H4 (cell line): ENCODE data around the gene SLAMF6. TPM values are rescaled to one million over a fixed set of nuclear protein-coding genes. Genes with fewer than 3 reads are reported as not detected.
"Not testable (repeated sequence)": the region's sequence is repeated elsewhere in the genome, so short reads cannot be mapped to it uniquely, and the experiment has no call there.

Experiments used
- DNase-seq: peaks from one replicate; pipeline ENCODE4 v3.0.0-alpha.2; 2015; ENCODE audit warnings: low spot score
- total RNA-seq: library from RNA; depleted of rRNA; stranded (reverse); fragments of >200 nt; shearing (Covaris generic); gene quantifications from 2 replicates; pipeline ENCODE4 v1.2.3, GENCODE V29; 2014

The SLAMF6 gene
- total RNA-seq, 1 experiment from 2014 or later: not detected

DNA sequence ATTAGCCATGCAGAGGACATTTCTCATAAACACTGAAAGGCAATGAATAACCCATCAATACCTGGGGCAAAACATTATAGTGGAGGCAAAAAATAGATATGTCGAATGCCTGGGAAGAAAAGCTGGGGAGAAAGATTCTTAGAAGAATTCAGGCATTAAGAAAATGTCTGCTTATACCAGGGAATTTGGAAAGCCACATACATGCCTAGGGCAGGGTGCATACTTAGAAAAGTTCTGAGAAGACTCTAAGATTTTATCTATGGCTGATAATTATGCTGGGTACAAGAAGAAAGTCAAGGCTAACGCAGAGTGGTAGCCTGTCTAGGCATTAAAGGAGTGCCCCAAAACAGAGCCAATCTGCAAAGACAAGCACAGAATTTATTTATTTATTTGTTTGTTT is 18.4 kb downstream of the SLAMF6 start:
- DNase-seq: no peak

DNA sequence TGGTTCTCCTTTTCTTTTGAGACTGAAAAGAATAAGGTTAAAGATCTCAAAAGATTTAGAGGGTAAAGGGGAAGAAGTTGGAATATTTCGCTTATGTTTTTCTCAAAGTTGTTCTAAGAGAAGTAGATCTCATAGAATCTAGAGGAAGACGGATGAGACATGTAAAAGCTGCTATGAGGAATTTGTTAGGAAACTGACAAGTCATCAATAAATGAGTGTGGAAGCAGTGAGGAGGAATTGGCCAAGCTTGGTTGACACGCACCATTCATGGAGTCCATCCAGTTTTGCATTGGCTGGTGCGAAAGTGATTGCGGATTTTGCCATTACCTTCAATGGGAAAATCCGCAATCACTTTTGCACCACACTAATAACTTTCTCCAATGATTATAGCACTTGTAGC is 20.0 kb downstream of the SLAMF6 start:
- no peak for DNase-seq

DNA sequence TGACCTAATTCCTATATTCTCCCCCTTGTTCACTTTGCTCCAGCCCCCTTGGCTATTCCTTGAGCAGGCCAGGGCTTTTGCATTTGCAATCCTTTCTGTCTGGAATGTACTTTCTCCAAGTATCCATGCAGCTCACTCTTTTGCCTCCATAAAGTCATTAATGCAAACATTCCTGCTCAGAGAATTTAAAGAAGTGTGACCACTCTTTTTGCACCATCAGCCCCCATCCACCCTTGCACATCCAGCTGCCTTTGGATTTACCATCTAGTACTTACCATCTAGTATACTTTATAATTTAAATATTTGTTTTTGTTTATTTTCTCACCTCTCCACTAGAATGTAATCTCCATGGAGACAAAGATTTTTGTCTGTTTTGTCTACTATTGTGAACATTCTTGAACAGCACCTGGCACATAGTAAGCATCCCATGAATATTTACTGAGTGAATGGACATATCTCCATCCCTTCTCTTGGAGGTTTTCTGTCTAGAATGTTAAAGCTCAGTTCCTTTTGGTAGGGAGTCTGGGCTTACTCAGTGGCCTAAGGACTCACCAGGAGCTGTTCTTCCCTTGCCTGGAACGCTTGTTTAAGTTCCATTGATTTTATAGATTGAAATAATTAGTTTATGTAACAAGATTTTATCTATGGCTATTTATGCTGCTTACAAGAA is 22.6 kb downstream of the SLAMF6 start:
- no peak for DNase-seq

DNA sequence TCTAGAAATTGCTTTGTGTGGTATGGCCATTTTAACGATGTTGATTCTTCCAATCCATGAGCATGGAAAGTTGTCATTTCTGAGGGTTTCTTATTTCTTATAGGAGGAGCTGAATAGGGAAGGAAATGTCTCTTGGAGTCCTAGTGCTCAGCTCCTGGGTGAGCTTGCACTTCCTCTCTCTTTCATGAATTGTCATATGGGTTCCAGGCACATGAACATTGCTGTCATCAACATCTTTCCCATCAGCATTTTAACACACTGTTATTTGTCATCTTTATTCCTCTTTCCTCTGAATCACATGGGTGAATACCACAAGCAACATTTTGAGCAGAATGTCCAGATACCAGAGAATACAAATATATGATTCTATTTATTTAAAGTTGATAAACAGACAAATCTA is 23.4 kb downstream of the SLAMF6 start:
- no peak for DNase-seq

DNA sequence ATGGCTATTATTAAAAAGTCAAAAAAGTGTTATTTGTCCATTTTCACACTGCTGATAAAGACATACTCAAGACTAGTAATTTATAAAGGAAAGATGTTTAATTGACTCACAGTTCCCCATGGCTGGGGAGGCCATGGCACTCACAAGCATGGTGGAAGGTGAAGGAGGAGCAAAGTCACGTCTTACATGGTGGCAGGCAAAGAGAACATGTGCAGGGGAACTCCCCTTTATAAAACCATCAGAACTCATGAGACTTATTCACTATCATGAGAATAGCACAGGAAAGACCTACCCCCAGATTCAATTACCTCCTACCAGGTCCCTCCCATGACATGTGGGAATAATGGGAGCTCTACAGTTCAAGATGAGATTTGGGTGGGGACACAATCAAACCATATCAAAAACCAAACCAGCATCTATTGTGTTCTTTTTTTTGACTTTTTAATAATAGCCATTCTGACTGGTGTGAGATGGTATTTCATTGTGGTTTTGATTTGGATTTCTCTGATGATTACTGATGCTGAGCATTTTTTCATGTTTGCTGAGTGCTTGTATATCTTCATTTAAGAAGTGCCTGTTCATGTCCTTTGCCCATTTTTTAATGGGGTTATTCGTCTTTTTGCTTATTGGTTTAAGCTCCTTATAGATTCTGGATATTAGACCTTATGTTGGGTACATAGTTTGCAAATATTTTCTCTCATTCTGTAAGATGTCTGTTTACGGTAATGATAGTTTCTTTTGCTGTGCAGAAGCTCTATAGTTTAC is 24.6 kb downstream of the SLAMF6 start:
- DNase-seq: not testable (repeated sequence)

DNA sequence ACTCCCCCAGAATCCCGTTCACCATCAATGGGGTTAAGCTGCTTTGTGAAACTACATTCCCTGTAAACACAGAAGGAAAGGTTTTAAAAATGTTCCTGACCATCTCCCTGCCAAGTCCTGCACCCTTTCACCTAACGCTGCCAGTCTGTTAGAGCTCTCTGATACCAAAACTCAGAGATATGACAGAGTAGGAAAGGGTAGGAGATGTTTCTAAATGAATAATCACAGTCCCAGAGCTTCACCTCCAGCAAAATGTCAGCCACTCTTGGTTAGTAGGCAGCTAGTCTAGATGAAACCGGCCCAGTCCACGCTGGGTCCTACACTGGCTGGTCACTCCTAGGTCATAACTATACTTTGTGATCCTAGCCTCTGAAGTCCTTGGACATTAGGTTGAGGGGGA is 26.7 kb downstream of the SLAMF6 start:
- DNase-seq: no peak

DNA sequence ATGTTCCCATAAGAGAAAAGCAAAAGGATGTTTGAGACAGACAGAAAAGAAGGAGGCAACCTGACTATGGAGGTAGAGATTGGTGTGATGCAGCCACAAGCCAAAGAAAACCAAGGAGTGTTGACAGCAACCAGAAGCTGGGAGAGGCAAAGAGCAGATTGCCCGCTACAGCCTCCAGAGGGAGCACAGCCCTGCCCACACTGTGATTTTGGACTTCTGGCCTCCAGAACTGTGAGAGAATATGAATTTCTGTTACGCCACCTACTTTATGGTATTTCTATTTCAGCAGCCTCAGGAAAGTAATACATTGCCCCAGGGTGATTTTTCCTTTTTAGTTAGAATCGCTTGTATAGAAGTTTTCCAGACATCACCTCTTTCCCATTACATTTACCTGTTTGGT is 28.4 kb downstream of the SLAMF6 start:
- DNase-seq: no peak

DNA sequence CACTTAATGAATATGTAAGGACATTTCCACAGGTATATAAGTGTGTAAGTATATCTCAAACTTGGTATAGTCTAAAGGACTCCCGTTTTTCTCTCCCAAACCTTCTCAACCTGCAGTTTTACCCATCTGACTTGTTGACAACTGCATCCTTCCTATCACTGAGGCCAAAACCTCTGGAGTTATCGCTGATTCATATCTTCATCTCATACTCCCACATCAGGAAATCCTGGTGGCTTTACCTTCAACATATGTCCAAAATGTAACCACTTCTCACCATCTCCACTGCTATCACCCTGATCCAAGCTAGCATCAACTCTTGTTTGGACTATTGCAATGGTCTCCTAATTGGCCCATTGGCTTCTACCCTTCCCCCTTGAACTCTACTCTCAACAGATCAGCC is 30.4 kb downstream of the SLAMF6 start:
- DNase-seq: no peak

DNA sequence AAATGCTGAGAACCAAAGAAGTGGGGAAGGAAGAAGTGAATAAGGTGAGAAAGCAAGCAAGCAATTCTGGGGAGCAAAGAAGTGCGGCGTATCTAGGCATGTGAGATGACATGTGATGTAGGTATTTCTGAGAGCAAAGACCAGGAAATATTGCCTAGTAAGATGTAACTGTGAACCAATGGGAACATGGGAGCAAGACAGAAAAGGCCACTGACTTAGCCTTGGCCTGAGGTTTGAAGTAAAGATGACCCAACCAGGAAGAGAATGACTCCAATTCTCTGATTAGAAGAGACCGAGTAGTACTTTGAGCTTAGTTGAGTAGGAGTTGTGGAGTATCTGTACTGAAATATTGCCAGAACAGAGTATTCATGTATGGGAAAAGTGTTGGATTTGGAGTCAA is 31.1 kb downstream of the SLAMF6 start:
- DNase-seq: no peak

DNA sequence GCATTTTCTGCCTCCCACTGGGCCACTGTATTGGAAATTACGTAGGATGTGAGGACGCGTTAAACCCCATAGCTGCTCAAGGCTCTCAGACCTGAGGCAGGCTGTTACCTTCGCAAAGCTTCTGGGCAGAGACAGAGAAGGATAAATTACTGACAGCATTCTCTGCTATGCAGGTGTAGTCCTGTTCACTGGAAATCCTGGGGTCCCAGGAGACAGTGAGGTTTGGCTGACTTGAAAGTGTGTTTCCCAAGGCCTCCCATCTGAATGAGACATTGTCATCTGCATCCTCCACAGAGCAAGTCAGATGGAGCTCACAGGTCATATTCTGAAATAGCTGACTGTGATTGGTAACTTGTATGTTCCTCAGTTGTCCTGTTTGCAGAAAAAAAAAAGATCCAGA is 32.0 kb downstream of the SLAMF6 start:
- DNase-seq: no peak

DNA sequence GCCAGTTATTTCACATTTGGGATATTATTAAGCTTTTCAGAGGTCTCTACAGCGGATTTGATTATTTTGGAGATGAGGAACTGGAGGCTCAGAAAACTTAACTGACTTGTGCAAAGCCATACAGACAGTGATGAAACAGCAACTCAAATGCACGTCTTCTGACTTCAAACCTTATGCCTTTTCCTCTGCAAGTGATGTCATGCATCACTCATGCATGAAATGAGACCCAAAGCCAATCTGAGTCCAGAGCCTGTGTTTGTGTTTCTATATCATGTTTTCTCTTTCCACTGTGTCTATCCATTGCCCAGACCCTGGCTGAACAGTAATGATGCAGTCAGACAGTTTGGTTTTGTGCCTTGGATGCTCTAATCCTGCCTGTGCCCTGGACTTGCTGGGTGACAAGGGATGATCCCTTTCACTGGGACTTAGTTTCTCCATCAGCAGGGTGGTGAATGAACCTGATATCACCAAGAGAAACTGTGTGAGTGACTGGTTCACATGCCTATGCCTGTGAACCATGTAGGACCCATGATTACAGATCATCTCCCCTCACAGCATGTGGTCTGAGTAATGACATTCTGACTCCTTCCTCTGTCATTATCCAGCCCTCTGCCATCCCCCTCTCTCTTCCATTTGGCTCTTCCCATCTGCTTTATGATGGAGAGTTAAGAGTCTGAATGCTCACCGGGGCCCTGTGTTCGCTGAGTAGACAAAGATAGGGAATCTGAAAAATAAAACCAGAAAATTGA is 33.4 kb downstream of the SLAMF6 start:
- no peak for DNase-seq

DNA sequence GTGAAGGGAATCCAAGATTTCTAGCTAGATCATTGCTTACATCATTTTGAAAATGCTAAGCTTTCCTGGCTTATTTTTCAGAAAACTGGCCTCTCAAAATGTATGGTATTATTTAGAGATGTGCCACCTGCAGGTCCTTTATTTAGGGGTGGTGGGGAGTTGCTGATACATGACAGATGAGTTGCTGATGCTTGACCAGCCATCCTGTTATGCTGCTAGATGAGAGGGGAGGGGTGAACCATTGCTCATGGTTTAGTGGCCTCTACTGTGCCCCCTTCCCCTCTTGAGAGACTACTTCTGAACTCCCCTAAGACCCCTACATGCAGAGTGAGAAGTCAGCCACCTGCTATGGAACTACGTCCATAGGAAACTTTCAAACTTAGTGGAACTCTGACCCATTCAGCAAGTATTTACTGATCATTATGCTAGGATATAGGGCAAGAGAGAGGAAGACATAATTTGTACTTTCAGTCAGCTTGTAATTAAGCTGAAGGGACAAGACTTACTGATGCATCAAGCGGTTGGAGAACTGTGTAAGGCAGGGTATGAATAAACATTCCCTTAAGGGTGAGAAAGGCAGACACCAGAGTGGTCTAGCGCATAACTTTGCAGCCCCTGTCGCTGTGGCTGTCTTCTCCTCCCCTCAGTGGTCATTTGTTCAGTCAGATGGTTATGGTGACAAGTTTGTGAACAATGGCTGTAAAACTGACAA is 34.6 kb downstream of the SLAMF6 start:
- no peak for DNase-seq

DNA sequence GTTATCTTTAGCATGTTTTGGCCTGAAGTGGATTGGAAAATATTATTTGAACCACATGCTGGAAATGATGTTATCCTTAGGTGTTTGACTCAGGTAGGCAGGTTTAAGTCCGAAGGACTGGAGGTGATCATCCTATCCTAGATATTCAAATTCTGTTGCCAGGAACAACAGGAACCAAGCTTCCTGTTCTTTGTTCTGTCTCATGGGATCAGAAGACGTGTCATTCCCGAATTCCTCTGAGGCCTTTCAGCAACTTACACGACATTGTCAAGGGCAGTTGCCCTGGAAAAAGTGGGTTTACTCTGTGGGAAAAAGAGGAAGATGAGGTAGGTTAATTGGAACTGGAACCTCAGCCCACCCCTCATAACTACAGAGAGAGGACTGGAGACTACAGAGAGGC is 36.6 kb downstream of the SLAMF6 start:
- DNase-seq: no peak

DNA sequence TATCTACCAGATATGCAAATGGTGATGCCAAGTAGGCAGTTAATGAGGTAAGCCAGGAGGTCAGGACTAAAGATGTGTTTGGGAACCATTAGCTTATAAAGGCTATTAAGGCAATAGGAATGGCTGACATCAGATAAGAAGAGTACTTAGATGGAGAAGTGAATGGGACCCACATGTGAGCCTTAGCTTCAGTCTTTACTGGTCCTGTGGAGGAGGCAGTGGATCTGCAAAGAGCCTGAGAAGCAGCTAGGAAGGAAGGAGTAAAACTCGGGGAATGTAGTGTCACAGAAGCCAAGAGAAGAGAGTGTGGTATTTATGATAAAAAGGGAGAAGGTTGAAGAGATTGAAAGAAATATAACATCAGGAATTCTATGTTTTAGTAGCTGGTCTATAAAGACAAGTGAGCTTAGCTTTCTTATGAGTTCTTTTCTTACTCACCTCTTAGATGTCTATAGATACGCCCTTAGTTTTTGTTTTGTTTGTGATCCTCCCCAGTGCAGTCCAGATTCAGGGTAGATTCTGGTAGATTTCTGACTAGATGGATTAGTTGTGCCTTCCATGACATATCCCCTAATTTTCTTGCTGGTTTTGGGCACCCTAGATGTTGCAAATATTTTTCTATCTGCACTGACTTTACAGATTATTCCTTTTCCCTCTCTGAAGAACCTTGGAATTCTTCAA is 39.4 kb downstream of the SLAMF6 start:
- DNase-seq: no peak

DNA sequence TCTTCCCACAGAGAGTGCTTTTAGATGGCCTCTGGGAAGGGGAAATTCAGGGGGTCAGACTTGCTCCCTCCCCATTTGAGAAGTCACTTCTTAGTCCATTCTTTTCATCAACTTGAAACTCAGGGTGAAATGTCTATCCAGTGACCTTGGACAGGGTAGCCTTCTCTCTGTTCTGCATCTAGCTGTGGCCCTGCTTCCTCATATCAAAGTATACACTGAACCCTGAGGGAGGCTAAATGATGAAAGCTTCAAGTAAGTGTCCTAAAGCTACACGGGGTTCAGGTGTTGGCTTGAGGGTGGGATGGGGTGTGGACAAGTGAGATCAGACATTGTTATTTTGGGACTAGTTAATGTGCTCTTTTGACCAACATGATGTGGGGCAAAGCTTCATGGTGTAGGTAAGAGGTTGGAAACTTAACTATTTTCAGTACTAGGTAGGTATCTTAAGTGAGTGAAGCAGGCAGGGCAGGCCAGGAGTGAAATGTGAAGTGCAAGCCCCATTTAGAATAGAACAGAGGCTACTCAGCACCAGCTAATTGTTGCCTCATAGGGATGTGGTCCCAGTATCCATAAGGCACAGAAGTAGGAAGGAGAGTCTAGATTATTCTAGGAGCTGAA is 41.0 kb downstream of the SLAMF6 start:
- no peak for DNase-seq

DNA sequence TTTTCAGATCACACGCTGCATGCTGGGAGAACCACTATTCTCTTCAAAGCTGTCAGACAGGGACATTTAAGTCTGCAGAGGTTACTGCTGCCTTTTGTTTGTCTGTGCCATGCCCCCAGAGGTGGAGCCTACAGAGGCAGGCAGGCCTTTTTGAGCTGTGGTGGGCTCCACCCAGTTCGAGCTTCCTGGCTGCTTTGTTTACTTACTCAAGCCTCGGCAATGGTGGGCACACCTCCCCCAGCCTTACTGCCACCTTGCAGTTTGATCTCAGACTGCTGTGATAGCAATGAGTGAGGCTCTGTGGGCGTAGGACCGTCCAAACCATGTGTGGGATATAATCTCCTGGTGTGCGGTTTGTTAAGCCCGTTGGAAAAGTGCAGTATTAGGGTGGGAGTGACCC is 42.3 kb downstream of the SLAMF6 start:
- not testable (repeated sequence) for DNase-seq

DNA sequence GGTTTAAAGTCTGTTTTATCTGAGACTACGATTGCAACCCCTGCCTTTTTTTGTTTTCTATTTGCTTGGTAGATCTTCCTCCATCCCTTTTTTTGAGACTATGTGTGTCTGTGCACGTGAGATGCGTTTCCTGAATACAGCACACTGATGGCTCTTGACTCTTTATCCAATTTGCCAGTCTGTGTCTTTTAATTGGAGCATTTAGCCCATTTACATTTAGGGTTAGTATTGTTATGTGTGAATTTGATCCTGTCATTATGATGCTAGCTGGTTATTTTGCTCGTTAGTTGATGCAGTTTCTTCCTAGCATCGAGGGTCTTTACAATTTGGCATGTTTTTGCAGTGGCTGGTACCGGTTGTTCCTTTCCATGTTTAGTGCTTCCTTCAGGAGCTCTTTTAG is 44.0 kb downstream of the SLAMF6 start:
- DNase-seq: not testable (repeated sequence)

DNA sequence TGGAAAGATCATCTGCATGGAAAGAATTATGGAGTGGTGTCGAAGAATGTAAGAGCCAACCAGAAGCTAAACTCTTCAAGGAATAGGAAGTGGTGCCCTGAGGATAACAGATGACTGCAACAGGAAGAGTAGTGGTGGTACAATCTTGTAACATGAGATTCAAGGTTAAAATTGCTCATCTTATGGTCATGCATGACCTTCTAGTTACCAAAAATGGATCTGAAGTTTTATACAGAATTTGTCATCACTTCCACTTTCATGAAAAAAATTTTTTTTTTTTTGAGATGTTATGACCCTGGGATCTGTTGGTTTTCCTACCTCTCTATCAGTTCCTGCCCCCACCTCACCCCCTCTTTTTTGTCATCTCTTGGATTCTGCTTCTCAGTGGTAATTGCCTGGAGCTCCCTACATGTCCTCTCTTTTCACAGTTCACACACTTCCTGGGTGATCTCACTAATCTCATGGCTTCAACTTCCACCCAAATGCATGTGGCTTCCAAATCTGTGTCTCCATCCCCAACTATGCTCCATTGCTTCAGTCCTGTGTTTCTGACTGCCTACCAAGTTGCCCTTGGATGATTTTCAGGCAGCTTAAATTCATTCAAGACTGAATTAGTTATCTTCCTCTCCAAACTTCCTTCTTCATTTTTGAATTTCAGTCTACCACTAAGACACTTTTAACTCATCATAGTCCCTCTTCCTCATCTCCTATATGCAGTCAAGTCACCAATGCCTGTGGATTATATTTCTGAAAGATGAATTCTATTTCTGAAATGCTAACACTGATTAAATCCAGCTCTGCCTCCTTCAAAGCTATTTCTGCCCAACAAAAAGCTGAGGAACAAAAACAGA is 48.4 kb downstream of the SLAMF6 start:
- no peak for DNase-seq

DNA sequence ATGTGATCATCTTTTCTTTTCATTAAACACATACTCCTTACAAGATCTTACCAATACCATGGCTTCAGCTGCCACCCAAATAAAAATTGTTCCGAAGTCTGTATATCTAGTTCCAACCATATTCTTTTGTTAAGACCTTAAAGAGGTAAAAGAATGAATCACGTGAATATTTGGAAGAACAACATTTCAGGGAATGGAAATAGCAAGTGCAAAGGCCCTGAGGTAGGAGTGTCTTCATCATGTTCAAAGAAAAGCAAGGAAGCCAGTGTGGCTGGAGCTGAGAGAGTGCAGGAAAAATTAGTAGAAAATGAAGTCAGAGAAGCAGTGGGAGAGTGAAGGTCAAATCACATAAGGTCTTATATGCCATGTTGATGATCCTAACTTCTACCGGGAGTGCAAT is 50.9 kb downstream of the SLAMF6 start:
- no peak for DNase-seq

DNA sequence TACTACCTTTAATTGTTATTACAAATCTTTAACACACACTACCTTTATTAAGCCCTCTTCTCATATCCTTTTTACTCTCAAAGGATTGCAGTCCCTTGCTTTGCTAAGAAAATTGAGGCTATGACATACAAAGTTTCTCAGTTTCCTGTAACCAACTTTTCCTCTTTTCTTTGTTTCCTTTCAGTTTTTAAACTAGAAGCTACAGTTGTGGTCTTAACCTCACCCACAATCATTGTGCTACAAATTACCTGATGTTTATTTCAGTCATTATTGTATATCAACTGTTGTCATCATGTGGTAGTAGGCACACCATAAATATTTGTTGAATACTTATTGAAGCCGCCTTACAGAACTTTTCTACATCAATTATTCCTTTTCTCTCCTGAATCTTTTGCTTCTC is 51.8 kb downstream of the SLAMF6 start:
- no peak for DNase-seq
